ENCODE data around the gene SYS1. TPM values are rescaled to one million over a fixed set of nuclear protein-coding genes. Genes with fewer than 3 reads are reported as not detected.

Gene SYS1
- total RNA-seq, 1 experiment from 2014 or later = 19.1 TPM

GRCh38 chr20:45361793-45362192 is 1.2 kb upstream of the SYS1 start:
- TF ChIP-seq CTCF (IDR thresholded peaks at IDR 0.05; ENCODE audit: unreplicated experiment) = no peak
- CTCF ChIA-PET = interaction anchor here (0.6 to 12.8 kb wide), 17 partner anchors 10 to 418 kb away, joined by 3 to 123 read pairs (median 10); partner anchors contain the start of genes DBNDD2, PIGT, SDC4 and TP53TG5
- peaks cover 38% of the 10 kb centered on the region for H3K4me1 Mint-ChIP-seq (ENCODE audit: insufficient read depth, unreplicated experiment)
- BruUV-seq (replicated peaks) = no TSS peak
- H3K9me3 Mint-ChIP-seq (ENCODE audit: unreplicated experiment) = no peaks in the 10 kb centered on the region
- intact Hi-C loops (cut with micrococcal nuclease) = loop anchor here (2.0 to 5.0 kb wide), 2 partner anchors 43 to 56 kb away; partner anchors contain the start of gene PIGT
- peak overlapping the region; percentile 95 for H3K27ac Mint-ChIP-seq (ENCODE audit: low read depth, unreplicated experiment)
- H3K27me3 Mint-ChIP-seq (ENCODE audit: insufficient read depth, unreplicated experiment) = no peaks in the 10 kb centered on the region
- no peak overlapping the region for H3K4me3 Mint-ChIP-seq (ENCODE audit: unreplicated experiment)
- POLR2A ChIA-PET = interaction anchor here (0.7 to 34.6 kb wide), 5 partner anchors 26 to 409 kb away, joined by 3 to 1328 read pairs (median 8); partner anchors contain the start of genes PIGT and SDC4
- no peak for DNase-seq (ENCODE audit: unreplicated experiment)
- peaks cover 19% of the 10 kb centered on the region for H3K36me3 Mint-ChIP-seq (ENCODE audit: insufficient read depth, unreplicated experiment)

DNA sequence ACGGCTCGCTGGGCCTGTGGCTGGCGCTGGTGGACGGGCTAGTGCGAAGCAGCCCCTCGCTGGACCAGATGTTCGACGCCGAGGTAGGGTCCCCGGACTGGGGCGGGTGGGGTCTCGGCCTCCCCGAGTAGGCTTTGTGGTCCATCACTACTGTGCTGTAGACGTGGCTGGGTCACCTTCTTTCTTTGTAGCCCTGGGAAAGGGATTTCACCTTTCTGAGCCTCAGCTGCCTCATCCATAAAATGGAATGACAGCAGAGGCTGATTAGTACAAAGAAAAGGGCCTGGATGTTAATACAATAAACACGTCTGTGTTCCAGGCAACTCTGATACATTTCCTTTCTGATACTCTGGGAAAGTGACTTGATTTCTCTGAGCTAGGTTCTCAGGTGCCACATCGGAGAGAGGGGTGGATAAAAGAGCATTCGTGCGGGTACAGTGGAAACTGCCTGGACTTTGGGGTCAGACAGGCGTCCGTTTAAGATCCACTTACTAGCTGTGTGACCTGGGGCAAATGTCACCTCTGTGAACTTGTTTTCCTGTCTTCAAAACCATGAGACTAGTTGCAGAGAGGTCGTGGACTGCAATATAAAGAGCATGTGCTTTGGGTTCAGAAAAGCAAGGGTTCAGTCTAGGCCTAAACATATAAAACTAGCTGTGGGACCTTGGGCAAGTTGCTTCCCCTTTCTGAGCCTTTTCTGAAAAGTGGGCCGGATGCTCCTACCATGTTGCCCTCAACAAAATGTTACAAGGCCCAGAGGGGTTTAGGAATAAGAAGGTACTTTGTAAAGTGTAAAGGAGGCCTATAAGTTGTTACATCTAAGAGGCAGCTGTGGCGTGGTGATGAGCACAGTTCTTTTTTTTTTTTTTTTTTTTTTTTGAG is 896 bp downstream of the SYS1 start:
- Mint-ChIP-seq H3K9me3 (ENCODE audit: unreplicated experiment) (no peaks in the 10 kb centered on the region), H3K4me1 (ENCODE audit: insufficient read depth, unreplicated experiment) (peaks cover 22% of the 10 kb centered on the region), H3K4me3 (ENCODE audit: unreplicated experiment) (peak overlapping the region; percentile 97), H3K27me3 (ENCODE audit: insufficient read depth, unreplicated experiment) (no peaks in the 10 kb centered on the region), H3K36me3 (ENCODE audit: insufficient read depth, unreplicated experiment) (peaks cover 38% of the 10 kb centered on the region), H3K27ac (ENCODE audit: low read depth, unreplicated experiment) (peak overlapping the region; percentile 95)
- CTCF ChIA-PET = interaction anchor here (0.5 to 12.8 kb wide), 42 partner anchors 8 to 441 kb away, joined by 3 to 123 read pairs (median 4); partner anchors contain the start of genes DBNDD2, PIGT, SDC4 and TP53TG5
- POLR2A ChIA-PET = interaction anchor here (0.7 to 34.6 kb wide), 30 partner anchors 7 to 453 kb away, joined by 3 to 1328 read pairs (median 5); partner anchors contain the start of genes DNTTIP1, PI3, PIGT and SDC4
- intact Hi-C loops (cut with micrococcal nuclease) = loop anchor here (1.0 to 5.0 kb wide), 4 partner anchors 28 to 73 kb away; partner anchors contain the start of gene PIGT
- BruUV-seq (replicated peaks) = TSS peak; percentile 27
- no peak for TF ChIP-seq CTCF (IDR thresholded peaks at IDR 0.05; ENCODE audit: unreplicated experiment)
- DNase-seq (ENCODE audit: unreplicated experiment) = no peak

DNA sequence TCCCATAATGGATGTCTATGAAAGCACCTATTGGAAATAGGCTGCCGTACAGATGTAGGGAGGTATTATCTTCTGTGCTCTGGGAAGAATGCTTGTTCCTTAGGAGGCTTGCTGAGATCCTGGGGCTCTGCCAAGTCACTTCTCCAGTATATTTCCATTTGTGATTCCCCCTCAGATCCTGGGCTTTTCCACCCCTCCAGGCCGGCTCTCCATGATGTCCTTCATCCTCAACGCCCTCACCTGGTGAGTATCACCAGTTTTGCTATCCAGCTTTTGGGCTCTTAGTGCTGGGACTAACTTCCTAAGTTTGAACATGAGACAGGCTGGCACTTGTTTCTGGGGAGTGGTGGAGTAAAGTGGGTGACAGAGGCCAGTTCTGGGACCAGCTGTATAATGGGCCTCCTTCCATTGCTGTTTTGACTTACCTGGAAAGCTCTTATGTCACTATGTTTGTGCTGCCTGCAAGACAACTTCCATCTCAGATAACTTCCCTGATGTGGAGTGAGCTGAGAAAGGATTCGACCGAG is 2.6 kb downstream of the SYS1 start:
- peaks cover 7% of the 10 kb centered on the region for H3K4me1 Mint-ChIP-seq (ENCODE audit: insufficient read depth, unreplicated experiment)
- no peak for DNase-seq (ENCODE audit: unreplicated experiment)
- CTCF ChIA-PET = interaction anchor here (0.6 to 12.8 kb wide), 8 partner anchors 11 to 419 kb away, joined by 3 to 123 read pairs (median 3); no protein-coding TSS in a partner anchor
- H3K4me3 Mint-ChIP-seq (ENCODE audit: unreplicated experiment) = peak overlapping the region; percentile 20
- POLR2A ChIA-PET = interaction anchor here (0.9 to 34.6 kb wide), 4 partner anchors 9 to 51 kb away, joined by 3 to 1328 read pairs (median 24); partner anchors contain the start of genes PIGT and SDC4
- H3K27ac Mint-ChIP-seq (ENCODE audit: low read depth, unreplicated experiment) = no peak overlapping the region
- H3K36me3 Mint-ChIP-seq (ENCODE audit: insufficient read depth, unreplicated experiment) = peaks cover 42% of the 10 kb centered on the region
- BruUV-seq (replicated peaks) = no TSS peak
- H3K27me3 Mint-ChIP-seq (ENCODE audit: insufficient read depth, unreplicated experiment) = no peaks in the 10 kb centered on the region
- intact Hi-C loops (cut with micrococcal nuclease) = no loop called here
- H3K9me3 Mint-ChIP-seq (ENCODE audit: unreplicated experiment) = no peaks in the 10 kb centered on the region
- no peak for TF ChIP-seq CTCF (IDR thresholded peaks at IDR 0.05; ENCODE audit: unreplicated experiment)

DNA sequence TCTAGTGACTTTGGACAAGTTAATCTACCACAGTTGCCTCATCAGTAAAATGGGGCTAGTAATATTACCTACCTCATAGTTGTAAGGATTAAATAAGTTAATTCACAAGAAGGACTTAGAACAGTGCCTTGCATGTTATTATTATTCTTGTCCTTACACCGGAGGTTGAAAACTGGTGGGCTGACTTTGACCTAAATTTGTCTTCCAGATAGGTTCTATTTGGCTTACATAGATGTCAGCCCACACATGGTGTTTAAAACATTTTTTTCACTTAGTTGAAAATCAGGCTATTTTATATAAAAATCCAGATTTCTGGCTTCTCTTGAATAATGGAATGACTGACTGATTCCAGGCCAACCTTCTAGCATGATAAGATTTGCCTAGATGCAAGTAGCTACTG is 3.2 kb downstream of the SYS1 start:
- no peak for TF ChIP-seq CTCF (IDR thresholded peaks at IDR 0.05; ENCODE audit: unreplicated experiment)
- H3K27ac Mint-ChIP-seq (ENCODE audit: low read depth, unreplicated experiment) = no peak overlapping the region
- intact Hi-C loops (cut with micrococcal nuclease) = no loop called here
- H3K36me3 Mint-ChIP-seq (ENCODE audit: insufficient read depth, unreplicated experiment) = peaks cover 42% of the 10 kb centered on the region
- CTCF ChIA-PET = interaction anchor here (0.6 to 12.8 kb wide), 5 partner anchors 10 to 621 kb away, joined by 3 to 123 read pairs (median 5); no protein-coding TSS in a partner anchor
- no peaks in the 10 kb centered on the region for H3K9me3 Mint-ChIP-seq (ENCODE audit: unreplicated experiment)
- no peaks in the 10 kb centered on the region for H3K27me3 Mint-ChIP-seq (ENCODE audit: insufficient read depth, unreplicated experiment)
- POLR2A ChIA-PET = interaction anchor here (0.7 to 34.6 kb wide), 5 partner anchors 8 to 49 kb away, joined by 3 to 1328 read pairs (median 4); partner anchors contain the start of genes PIGT and SDC4
- H3K4me3 Mint-ChIP-seq (ENCODE audit: unreplicated experiment) = no peak overlapping the region
- H3K4me1 Mint-ChIP-seq (ENCODE audit: insufficient read depth, unreplicated experiment) = peaks cover 7% of the 10 kb centered on the region
- BruUV-seq (replicated peaks) = no TSS peak
- DNase-seq (ENCODE audit: unreplicated experiment) = no peak
